GM23248 (cell line): ENCODE measurements around the gene HJV. TPM values are rescaled to one million over a fixed set of nuclear protein-coding genes. Genes with fewer than 3 reads are reported as not detected.

Experiments
- DNase-seq: peaks from one replicate; pipeline ENCODE4 v3.0.0-alpha.2; 2015
- H2AFZ ChIP-seq: fragments of 200-600 bp; sonication (generic); 2 replicates; pipeline ENCODE4 v1.6.1; 2016; ENCODE audit warnings: antibody characterized with exemption
- H3F3A ChIP-seq: fragments of 200-600 bp; sonication (generic); 2 replicates; pipeline ENCODE4 v1.6.1; 2016; ENCODE audit warnings: mild to moderate bottlenecking, antibody characterized with exemption, mixed run types; ENCODE audit not compliant: insufficient read depth
- H3K27ac ChIP-seq: fragments of 200-600 bp; sonication (generic); 2 replicates; pipeline ENCODE4 v1.5.1; 2016; ENCODE audit warnings: mild to moderate bottlenecking
- H3K27me3 ChIP-seq: fragments of 200-600 bp; sonication (generic); replicated peaks from 2 replicates; pipeline ENCODE4 v1.6.1; 2016; ENCODE audit warnings: mild to moderate bottlenecking; ENCODE audit not compliant: insufficient read depth
- H3K36me3 ChIP-seq: fragments of 200-600 bp; sonication (generic); 2 replicates; pipeline ENCODE4 v1.6.1; 2016; ENCODE audit warnings: low read depth, mild to moderate bottlenecking
- H3K4me1 ChIP-seq: fragments of 200-600 bp; sonication (generic); 2 replicates; pipeline ENCODE4 v1.6.1; 2016; ENCODE audit warnings: mild to moderate bottlenecking; ENCODE audit not compliant: insufficient read depth
- H3K4me2 ChIP-seq: fragments of 200-600 bp; sonication (generic); one replicate; pipeline ENCODE4 v1.6.1; 2016; ENCODE audit warnings: mild to moderate bottlenecking; ENCODE audit not compliant: unreplicated experiment
- H3K4me3 ChIP-seq: fragments of 200-600 bp; sonication (generic); 2 replicates; pipeline ENCODE4 v1.5.1; 2016; ENCODE audit warnings: mild to moderate bottlenecking
- H3K79me2 ChIP-seq: fragments of 200-600 bp; sonication (generic); 2 replicates; pipeline ENCODE4 v1.6.1; 2016; ENCODE audit warnings: mild to moderate bottlenecking; ENCODE audit not compliant: insufficient read depth
- H3K9ac ChIP-seq: fragments of 200-600 bp; sonication (generic); 2 replicates; pipeline ENCODE4 v1.6.1; 2016; ENCODE audit warnings: mild to moderate bottlenecking
- H3K9me2 ChIP-seq: fragments of 200-600 bp; sonication (generic); 2 replicates; pipeline ENCODE4 v1.6.1; 2016; ENCODE audit warnings: mixed run types, mild to moderate bottlenecking, moderate library complexity; ENCODE audit not compliant: insufficient read depth
- H3K9me3 ChIP-seq: fragments of 200-600 bp; sonication (generic); one replicate; pipeline ENCODE4 v1.6.1; 2017; ENCODE audit warnings: low read depth
- H4K20me1 ChIP-seq: fragments of 200-600 bp; sonication (generic); 2 replicates; pipeline ENCODE4 v1.6.0; 2016; ENCODE audit not compliant: insufficient read depth
- EZH2 ChIP-seq: fragments of 200-600 bp; sonication (generic); IDR thresholded peaks from 2 replicates; pipeline ENCODE4 v1.6.1; 2018; ENCODE audit warnings: antibody characterized with exemption, mild to moderate bottlenecking; ENCODE audit not compliant: insufficient read depth, poor library complexity, severe bottlenecking
- EZH2phosphoT487 ChIP-seq: fragments of 200-600 bp; sonication (generic); IDR thresholded peaks from 2 replicates; pipeline ENCODE4 v1.6.1; 2018; ENCODE audit warnings: antibody characterized with exemption, moderate library complexity, mild to moderate bottlenecking, low read depth; ENCODE audit not compliant: insufficient read depth
- WGBS, 2 experiments: methylation state at CpG; one replicate each; pipeline ENCODE4 v1.1.6; 2015 to 2017; ENCODE audit warnings: low lambda C conversion rate in 2 of 2, low coverage in 1 of 2; ENCODE audit errors: missing lambda C conversion rate in 2 of 2; 5-methylcytosine and 5-hydroxymethylcytosine counted together
- in situ Hi-C: fragments of 300-500 bp; cut with MboI; formaldehyde crosslinking; loops from 2 replicates; pipeline ENCODE4 v1.15.0; 2020
- polyA plus RNA-seq: library from polyadenylated mRNA; unstranded; fragments of >200 nt; fragmentation: Nextera tagmentation; extraction: Ambion mirVana; gene quantifications from 2 replicates; pipeline ENCODE4 v1.2.1, GENCODE V29; 2016
- total RNA-seq: library from RNA; depleted of rRNA; stranded (reverse); fragments of >200 nt; shearing (Covaris generic); gene quantifications from 2 replicates; pipeline ENCODE4 v1.2.3, GENCODE V29; 2014

HJV gene
- total and polyA plus RNA-seq, 2 experiments from 2014 or later: not detected

DNA sequence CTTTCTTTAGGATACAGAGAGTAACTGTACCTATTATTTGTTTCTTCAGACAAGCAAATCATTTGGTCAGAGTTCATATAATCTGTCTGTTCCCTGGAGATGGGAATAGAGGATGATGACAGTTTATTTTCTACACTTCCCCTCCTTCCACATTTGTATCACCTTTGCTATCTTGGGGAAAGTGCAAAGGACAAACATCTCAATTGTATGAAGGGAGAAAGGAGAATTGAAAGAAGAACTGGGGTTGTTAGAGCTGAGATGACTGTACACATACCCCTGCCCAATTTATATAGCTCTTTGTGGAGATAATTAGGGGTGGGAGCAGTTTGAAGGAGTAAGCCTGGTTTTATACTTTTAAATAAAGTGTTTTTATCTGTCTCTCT, 43.1 kb downstream of the HJV start:
- no peak for TF ChIP-seq EZH2
- no peak for TF ChIP-seq EZH2phosphoT487
- Histone ChIP-seq H3K9ac (peak overlapping the region; percentile 81), H3K4me3 (peak overlapping the region; percentile 64), H3K36me3 (no peaks in the 10 kb centered on the region), H4K20me1 (no peaks in the 10 kb centered on the region), H2AFZ (peak overlapping the region; percentile 80), H3K4me2 (peak overlapping the region; percentile 80), H3K9me2 (no peaks in the 10 kb centered on the region), H3K79me2 (no peaks in the 10 kb centered on the region), H3K4me1 (peaks cover 30% of the 10 kb centered on the region), H3F3A (peaks cover 28% of the 10 kb centered on the region), H3K27ac (peak overlapping the region; percentile 94), H3K9me3 (no peaks in the 10 kb centered on the region), H3K27me3 (no peaks in the 10 kb centered on the region)
- no peak for DNase-seq
- in situ Hi-C loops: no loop called here

GRCh38 chr1:145977486-145978470, 43.8 kb downstream of the HJV start:
- peak overlapping the region; percentile 80 for H3K4me2 ChIP-seq
- H3K79me2 ChIP-seq: no peaks in the 10 kb centered on the region
- peaks cover 28% of the 10 kb centered on the region for H3F3A ChIP-seq
- DNase-seq: peak; percentile 86
- H3K27me3 ChIP-seq: no peaks in the 10 kb centered on the region
- H3K9me2 ChIP-seq: no peaks in the 10 kb centered on the region
- WGBS, 2 experiments: 7 to 12% methylated on average over 9 of the region's 9 CpGs
- H3K9ac ChIP-seq: peak overlapping the region; percentile 81
- peaks cover 30% of the 10 kb centered on the region for H3K4me1 ChIP-seq
- TF ChIP-seq EZH2phosphoT487 (no peak), EZH2 (no peak)
- H2AFZ ChIP-seq: peak overlapping the region; percentile 80
- no peaks in the 10 kb centered on the region for H3K36me3 ChIP-seq
- in situ Hi-C loops: no loop called here
- no peaks in the 10 kb centered on the region for H3K9me3 ChIP-seq
- H3K27ac ChIP-seq: peak overlapping the region; percentile 94
- H4K20me1 ChIP-seq: no peaks in the 10 kb centered on the region
- H3K4me3 ChIP-seq: no peak overlapping the region

DNA sequence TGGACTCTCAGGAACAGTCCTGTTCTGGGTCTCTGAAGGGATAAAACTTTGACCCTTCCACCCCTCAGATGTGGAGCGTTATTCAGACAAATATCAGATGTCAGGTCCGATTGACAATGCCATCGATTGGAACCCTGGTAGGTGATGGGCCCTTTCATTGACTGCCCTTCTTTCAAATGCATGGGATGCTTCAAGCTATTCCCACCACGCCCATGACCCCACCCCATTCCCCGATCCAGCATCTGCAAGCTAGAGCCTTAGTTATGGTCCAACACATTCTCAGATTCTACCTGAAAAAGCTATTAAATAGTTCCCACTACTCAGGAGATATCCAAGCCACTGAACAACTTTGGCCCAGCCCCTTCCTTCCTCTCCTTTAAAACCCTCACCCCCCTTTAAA, 44.5 kb downstream of the HJV start:
- Histone ChIP-seq H3K27ac (no peak overlapping the region), H3F3A (peaks cover 28% of the 10 kb centered on the region), H3K36me3 (no peaks in the 10 kb centered on the region), H3K27me3 (no peaks in the 10 kb centered on the region), H3K9ac (no peak overlapping the region), H3K9me3 (no peaks in the 10 kb centered on the region), H3K4me2 (no peak overlapping the region), H3K9me2 (no peaks in the 10 kb centered on the region), H3K79me2 (no peaks in the 10 kb centered on the region), H3K4me1 (peaks cover 30% of the 10 kb centered on the region), H2AFZ (peak overlapping the region; percentile 80), H3K4me3 (no peak overlapping the region), H4K20me1 (no peaks in the 10 kb centered on the region)
- WGBS, 2 experiments: 56 to 59% methylated on average over 5 of the region's 5 CpGs
- in situ Hi-C loops: no loop called here
- TF ChIP-seq EZH2phosphoT487: no peak
- DNase-seq: no peak

DNA sequence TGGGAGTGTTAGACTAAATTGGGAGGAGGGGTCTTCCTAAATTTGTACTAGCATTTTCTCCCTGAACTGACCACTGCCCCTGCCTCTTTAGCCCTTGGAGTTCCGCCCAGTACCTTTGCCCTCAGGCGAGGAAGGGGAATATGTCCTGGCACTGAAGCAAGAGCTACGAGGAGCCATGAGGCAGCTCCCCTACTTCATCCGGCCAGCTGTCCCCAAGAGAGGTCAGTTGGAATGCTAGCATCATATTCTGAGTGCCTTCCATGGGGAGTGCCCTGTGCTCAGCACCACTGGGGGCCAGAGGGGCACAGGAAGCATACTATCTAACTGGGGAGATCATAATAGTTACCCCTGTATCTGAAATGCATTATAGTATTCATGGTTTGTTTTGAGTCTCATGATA, 46.3 kb downstream of the HJV start:
- Histone ChIP-seq H3K9ac (no peak overlapping the region), H3F3A (peaks cover 24% of the 10 kb centered on the region), H3K27me3 (no peaks in the 10 kb centered on the region), H3K9me2 (no peaks in the 10 kb centered on the region), H3K9me3 (no peaks in the 10 kb centered on the region), H3K27ac (no peak overlapping the region), H3K79me2 (no peaks in the 10 kb centered on the region), H3K4me2 (no peak overlapping the region), H3K4me3 (no peak overlapping the region), H2AFZ (no peak overlapping the region), H4K20me1 (no peaks in the 10 kb centered on the region), H3K4me1 (peaks cover 26% of the 10 kb centered on the region), H3K36me3 (no peaks in the 10 kb centered on the region)
- in situ Hi-C loops: no loop called here
- no peak for TF ChIP-seq EZH2phosphoT487
- no peak for TF ChIP-seq EZH2
- no peak for DNase-seq
- WGBS, 2 experiments: 73 to 77% methylated on average over 4 of the region's 4 CpGs
